Kidney (tissue), 14 donors: Measurements from ENCODE around the gene KRTAP1-3. TPM values are rescaled to one million over a fixed set of nuclear protein-coding genes. Genes with fewer than 3 reads are reported as not detected.

Experiments
- DNase-seq, 5 donors: peaks; one replicate each; pipeline ENCODE4 v3.0.0-alpha.2; 2013 to 2020
- FAIRE-seq: peaks from 2 replicates; lab custom pipeline; 2012; peaks lifted over from hg19 to GRCh38; lab: Jason Lieb, UNC
- H3K27ac ChIP-seq, 2 donors: one replicate each; pipeline ENCODE4 v1.7.0; 2013; ENCODE audit warnings: low read depth in 2 of 2, low read length in 2 of 2, inconsistent platforms in 1 of 2
- H3K27me3 ChIP-seq: one replicate; pipeline ENCODE4 v1.7.1; 2013; ENCODE audit warnings: low read length, inconsistent platforms; ENCODE audit not compliant: control insufficient read depth, insufficient read depth
- H3K36me3 ChIP-seq, 3 donors: one replicate each; pipeline versions ENCODE4 v1.7.0 to v1.7.1; 2013; ENCODE audit warnings: low read length in 3 of 3, control low read depth in 1 of 3, inconsistent platforms in 1 of 3; ENCODE audit not compliant: insufficient read depth in 3 of 3, control insufficient read depth in 2 of 3
- H3K4me1 ChIP-seq, 3 donors: one replicate each; pipeline versions ENCODE4 v1.7.0 to v1.7.1; 2013; ENCODE audit warnings: low read length in 3 of 3, inconsistent platforms in 1 of 3, low read depth in 1 of 3; ENCODE audit not compliant: control insufficient read depth in 2 of 3, insufficient read depth in 2 of 3
- H3K4me3 ChIP-seq, 3 donors: one replicate each; pipeline versions ENCODE4 v1.7.0 to v1.8.1; 2013; ENCODE audit warnings: low read length in 3 of 3, control low read depth in 1 of 3, inconsistent platforms in 1 of 3
- H3K9ac ChIP-seq, 3 donors: one replicate each; pipeline versions ENCODE4 v1.7.0 to v1.7.1; 2013; ENCODE audit warnings: low read length in 3 of 3, control low read depth in 1 of 3, inconsistent platforms in 1 of 3
- H3K9me3 ChIP-seq, 3 donors: one replicate each; pipeline versions ENCODE4 v1.7.0 to v1.7.1; 2013; ENCODE audit warnings: low read length in 3 of 3, control low read depth in 1 of 3, inconsistent platforms in 1 of 3; ENCODE audit not compliant: control insufficient read depth in 2 of 3, insufficient read depth in 1 of 3
- CTCF ChIP-seq: IDR thresholded peaks from 3 replicates; pipeline ENCODE4 v1.5.1; 2012; ENCODE audit warnings: mild to moderate bottlenecking, moderate library complexity, borderline replicate concordance; ENCODE audit not compliant: insufficient read depth; ENCODE audit errors: extremely low read depth
- intact Hi-C: fragments of 100-400 bp; cut with DNase I; formaldehyde crosslinking; loops from one replicate; pipeline ENCODE4 v1.11.1; 2022
- polyA plus RNA-seq: library from polyadenylated mRNA; stranded (reverse); fragments of 350-450 nt; fragmentation: Illumina TruSeq; extraction: RNeasy Lipid Tissue Mini Kit (QIAGEN cat#74804); gene quantifications from one replicate; pipeline ENCODE4 v1.2.3, GENCODE V29; 2014; ENCODE audit warnings: low read depth, low replicate concordance; ENCODE audit not compliant: insufficient read depth
- total RNA-seq: library from RNA; stranded (reverse); fragmentation: NEBNext Ultra II Directional; extraction: Animal tissue kit (Norgen Biotek cat#: 25700); gene quantifications from one replicate; pipeline ENCODE4 v1.2.1, GENCODE V29; 2021
- donor health status: control.
- donor health status: control.
- donor health status: control.
- donor health status: control.
- donor health status: control.
- donor health status: DM: yes; HTN: yes; CAD: no.
- donor health status: Normal renal cell carcinoma (clear cell type).

Gene KRTAP1-3
- total and polyA plus RNA-seq, 2 donors from 2014 or later: not detected

- DNase-seq (no peak), FAIRE-seq (no peak)
- H3K9me3 ChIP-seq: no peaks in the 10 kb centered on the region
- no peaks in the 10 kb centered on the region for H3K4me1 ChIP-seq
- no peak overlapping the region for H3K27ac ChIP-seq
- H3K4me3 ChIP-seq: no peak overlapping the region
- H3K36me3 ChIP-seq: no peaks in the 10 kb centered on the region
- intact Hi-C loops: no loop called here
- no peak overlapping the region for H3K9ac ChIP-seq
- no peaks in the 10 kb centered on the region for H3K27me3 ChIP-seq
- TF ChIP-seq CTCF: no peak
Observed at GRCh38 chr17:41010441-41010840, 24.2 kb downstream of the KRTAP1-3 start.

GRCh38 chr17:41009936-41010335, 24.7 kb downstream of the KRTAP1-3 start:
- Histone ChIP-seq H3K4me3 (no peak overlapping the region), H3K9me3 (no peaks in the 10 kb centered on the region), H3K36me3 (no peaks in the 10 kb centered on the region), H3K9ac (no peak overlapping the region), H3K27me3 (no peaks in the 10 kb centered on the region), H3K4me1 (no peaks in the 10 kb centered on the region), H3K27ac (no peak overlapping the region)
- TF ChIP-seq CTCF: no peak
- DNase-seq: no peak
- intact Hi-C loops: no loop called here
- no peak for FAIRE-seq

GRCh38 chr17:41009301-41009760, 25.3 kb downstream of the KRTAP1-3 start:
- H3K4me3 ChIP-seq: no peak overlapping the region
- DNase-seq (no peak), FAIRE-seq (no peak)
- no peak for TF ChIP-seq CTCF
- no peaks in the 10 kb centered on the region for H3K27me3 ChIP-seq
- intact Hi-C loops: no loop called here
- H3K9me3 ChIP-seq: no peaks in the 10 kb centered on the region
- no peak overlapping the region for H3K9ac ChIP-seq
- no peak overlapping the region for H3K27ac ChIP-seq
- H3K4me1 ChIP-seq: no peaks in the 10 kb centered on the region
- no peaks in the 10 kb centered on the region for H3K36me3 ChIP-seq

DNA sequence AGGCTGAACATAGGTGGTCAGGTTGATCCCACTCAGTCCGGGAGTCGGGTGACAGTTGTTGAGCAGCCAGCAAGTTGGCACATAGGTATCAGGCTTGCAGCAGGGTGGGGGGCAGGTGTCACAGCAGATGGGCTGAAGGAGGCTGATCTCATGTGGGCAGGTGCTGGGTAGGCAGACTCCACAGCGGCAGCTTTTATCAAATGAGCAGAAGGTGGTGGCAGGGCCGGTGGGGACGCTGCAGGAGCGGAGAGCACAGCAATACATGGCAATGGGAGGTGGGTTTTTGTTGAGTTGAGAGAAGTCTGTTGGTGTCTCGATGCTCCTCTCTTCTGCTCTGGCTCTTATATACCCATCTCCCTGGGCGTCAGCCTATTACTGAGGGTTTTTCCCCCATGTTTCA, 25.9 kb downstream of the KRTAP1-3 start, which contains the start of gene KRTAP3-1:
KRTAP3-1 (minus strand) TSS at position 318 of the 400 bp plus-strand sequence; CDS start at position 264, 54 bp downstream.
- no peak within 1 kb of the TSS for H3K27ac ChIP-seq
- no peak for TF ChIP-seq CTCF
- intact Hi-C loops: no loop called here
- FAIRE-seq (no peak), DNase-seq (no peak)
- H3K9ac ChIP-seq: no peak within 1 kb of the TSS
- H3K9me3 ChIP-seq: no peaks in the 10 kb centered on the region
- H3K36me3 ChIP-seq: no peaks in the 10 kb centered on the region
- H3K4me3 ChIP-seq: no peak within 1 kb of the TSS
- H3K4me1 ChIP-seq: no peaks in the 10 kb centered on the region
- no peaks in the 10 kb centered on the region for H3K27me3 ChIP-seq
